Endothelial cell of umbilical vein (primary cell): Measurements from ENCODE around the gene TENM4.

Experiments used
- CTCF ChIP-seq, 2 donors: IDR thresholded peaks; 1 replicate in 1 of 2; 2 replicates in 1 of 2; pipeline ENCODE4 v1.5.1; 2011; ENCODE audit warnings: low read length in 2 of 2, mild to moderate bottlenecking in 2 of 2, moderate library complexity in 2 of 2, control low read depth in 1 of 2, inconsistent platforms in 1 of 2, low read depth in 1 of 2; ENCODE audit not compliant: insufficient read depth in 1 of 2; ENCODE audit errors: extremely low read depth in 1 of 2
- FOS ChIP-seq: IDR thresholded peaks from 2 replicates; pipeline ENCODE4 v1.6.1; 2011; ENCODE audit warnings: mild to moderate bottlenecking, low read length, moderate library complexity, borderline replicate concordance; ENCODE audit not compliant: insufficient read depth
- POLR2AphosphoS5 ChIP-seq: IDR thresholded peaks from 2 replicates; pipeline ENCODE4 v1.6.1; 2012; ENCODE audit warnings: low read depth, mild to moderate bottlenecking, control low read depth, low read length, moderate library complexity; ENCODE audit not compliant: insufficient read depth

- TF ChIP-seq POLR2AphosphoS5 (no peak), CTCF (IDR thresholded peaks at IDR 0.05; ENCODE audit: extremely low read depth in 1 of 2, insufficient read depth in 1 of 2, low read depth in 1 of 2, low read length in 2 of 2) (no peak), FOS (no peak)
These were observed 191.4 kb downstream of the TENM4 start for GRCh38 chr11:79249295-79249993.
